HG02798 (cell line): Measurements from ENCODE around the gene DUSP2.

Experiments used
- ATAC-seq: cut with Tn5 transposase; IDR thresholded peaks from one replicate; pipeline ENCODE4 v1.9.1; 2021; ENCODE audit warnings: mild to moderate bottlenecking; ENCODE audit not compliant: unreplicated experiment, poor library complexity

The DUSP2 gene

GRCh38 chr2:96116879-96117533, 28.2 kb downstream of the DUSP2 start:
- ATAC-seq = peak; percentile 73

- peak; percentile 43 for ATAC-seq
Observed at GRCh38 chr2:96116424-96116878, 28.8 kb downstream of the DUSP2 start, which contains the start of gene ADRA2B. TSS of gene ADRA2B (minus strand) at chr2:96116571. CDS start at chr2:96116149, 422 bp downstream.

GRCh38 chr2:96115631-96116423, 29.4 kb downstream of the DUSP2 start:
- no peak for ATAC-seq

GRCh38 chr2:96114903-96115581, 30.2 kb downstream of the DUSP2 start:
- no peak for ATAC-seq

GRCh38 chr2:96114546-96114902, 30.7 kb downstream of the DUSP2 start:
- ATAC-seq = no peak

GRCh38 chr2:96113951-96114350, 31.3 kb downstream of the DUSP2 start:
- no peak for ATAC-seq

GRCh38 chr2:96113367-96113677, 31.9 kb downstream of the DUSP2 start:
- ATAC-seq = no peak

- no peak for ATAC-seq
Observed at GRCh38 chr2:96112501-96113366, 32.5 kb downstream of the DUSP2 start.

- ATAC-seq = no peak
Observed at GRCh38 chr2:96111823-96112500, 33.3 kb downstream of the DUSP2 start.

GRCh38 chr2:96111257-96111640, 34.0 kb downstream of the DUSP2 start:
- no peak for ATAC-seq

GRCh38 chr2:96110621-96111256, 34.5 kb downstream of the DUSP2 start:
- no peak for ATAC-seq

GRCh38 chr2:96109931-96110511, 35.2 kb downstream of the DUSP2 start:
- ATAC-seq = no peak

- no peak for ATAC-seq
Observed at GRCh38 chr2:96109361-96109680, 35.9 kb downstream of the DUSP2 start.

GRCh38 chr2:96108541-96109360, 36.5 kb downstream of the DUSP2 start:
- ATAC-seq = no peak

- ATAC-seq = no peak
Observed at GRCh38 chr2:96108151-96108540, 37.1 kb downstream of the DUSP2 start.

GRCh38 chr2:96107708-96108065, 37.6 kb downstream of the DUSP2 start:
- ATAC-seq = no peak

GRCh38 chr2:96106991-96107707, 38.1 kb downstream of the DUSP2 start:
- ATAC-seq = no peak
